Globus pallidus (tissue), 1 donor: ENCODE results near the gene HES2.
"Not testable (repeated sequence)": the region's sequence is repeated elsewhere in the genome, so short reads cannot be mapped to it uniquely, and the experiment has no call there.

Experiments
- DNase-seq: peaks from one replicate; pipeline ENCODE4 v3.0.0-alpha.2; 2015; ENCODE audit warnings: low spot score

Gene HES2

GRCh38 chr1:6419804-6420453, at the start of gene HES2:
Gene HES2 (minus strand): TSS chr1:6419919. CDS start chr1:6419820, 99 bp downstream.
- DNase-seq: no peak

DNA sequence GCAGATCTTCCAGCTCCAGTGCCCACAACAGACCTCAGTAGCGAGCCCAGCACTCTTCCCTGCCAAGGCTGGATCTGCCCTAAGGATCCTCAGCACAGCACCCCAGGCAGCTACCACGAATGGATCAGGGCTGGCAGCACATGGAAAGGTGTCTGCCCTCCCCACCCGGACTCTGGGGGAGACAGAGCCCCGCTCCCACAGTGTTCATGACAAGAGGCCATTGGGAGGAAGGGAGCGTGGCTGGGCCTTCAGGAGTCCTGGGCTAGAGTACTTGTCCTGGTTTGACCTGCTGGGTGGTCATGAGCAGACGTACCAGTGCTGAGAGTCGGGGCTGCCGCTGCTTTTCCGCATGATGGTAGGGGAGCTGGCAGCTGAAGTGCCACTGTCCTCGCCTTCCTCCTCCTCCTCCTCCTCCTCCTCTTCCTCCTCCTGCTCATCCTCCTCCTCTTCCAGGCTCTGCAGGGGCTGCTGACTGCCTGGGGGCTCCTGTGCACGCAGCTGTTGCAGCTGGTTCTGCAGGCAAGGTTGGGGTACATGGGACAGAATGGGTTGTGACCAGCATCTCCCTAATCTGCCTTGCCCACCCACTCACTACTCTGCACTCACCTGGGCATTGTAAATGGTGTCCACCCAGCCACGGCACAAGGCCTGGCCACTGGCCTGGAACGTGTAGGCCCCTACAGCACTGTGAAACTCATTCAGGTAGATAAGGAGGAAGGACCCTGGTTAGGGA, 49.2 kb upstream of the HES2 start:
- DNase-seq: no peak

- no peak for DNase-seq
Observed at GRCh38 chr1:6467744-6468688, 48.3 kb upstream of the HES2 start.

GRCh38 chr1:6467224-6467623, 47.5 kb upstream of the HES2 start:
- no peak for DNase-seq

DNA sequence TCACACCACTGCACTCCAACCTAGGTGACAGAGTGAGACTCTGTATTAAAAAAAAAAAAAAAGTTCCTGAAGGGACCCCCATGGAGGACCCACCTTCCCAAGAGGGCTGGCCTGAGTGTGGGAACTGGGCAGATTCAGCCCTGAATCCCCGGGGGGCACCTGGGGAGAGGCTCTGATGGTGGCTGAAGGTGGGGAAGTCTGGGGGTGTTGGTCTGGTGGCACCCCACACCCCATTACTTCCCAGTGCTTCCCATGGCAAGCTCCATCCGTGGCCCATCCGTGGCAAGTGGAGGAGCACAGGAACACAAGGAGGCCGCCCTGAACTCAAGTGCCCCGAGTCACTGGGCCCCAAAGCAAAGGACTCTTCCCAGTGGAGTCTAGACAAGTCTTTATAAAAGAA, 47.0 kb upstream of the HES2 start:
- DNase-seq: no peak

GRCh38 chr1:6466023-6466422, 46.3 kb upstream of the HES2 start, which contains the start of gene TNFRSF25:
Gene TNFRSF25 (minus strand): TSS chr1:6466173. CDS start chr1:6466107, 66 bp downstream.
- no peak for DNase-seq

DNA sequence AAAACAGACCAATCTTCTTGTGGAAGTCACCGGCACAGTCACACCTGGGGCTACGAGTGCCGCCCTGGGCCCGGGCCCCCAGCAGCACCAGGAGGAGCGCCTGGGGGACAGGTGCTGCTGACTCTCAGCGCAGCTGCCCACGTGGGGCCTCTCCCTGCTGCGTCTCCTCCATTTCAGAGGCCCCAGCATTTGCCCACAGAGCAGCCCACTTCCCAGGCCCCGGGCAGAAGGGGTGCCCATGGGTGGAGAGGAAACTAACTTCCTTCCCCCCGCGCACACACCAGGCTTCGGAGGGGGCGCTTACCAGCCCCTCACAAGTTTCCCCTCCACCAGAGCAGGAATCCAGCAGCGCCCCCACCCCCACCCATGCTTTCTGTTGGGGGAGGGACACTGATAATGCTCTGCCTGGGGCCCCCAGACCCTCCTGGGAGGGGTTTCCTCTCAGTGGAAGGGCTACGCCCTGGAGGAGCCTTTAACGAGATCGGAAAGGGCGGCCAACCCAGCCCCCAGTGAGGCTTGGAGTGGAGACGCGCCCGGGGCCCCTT, 45.8 kb upstream of the HES2 start:
- DNase-seq: no peak

DNA sequence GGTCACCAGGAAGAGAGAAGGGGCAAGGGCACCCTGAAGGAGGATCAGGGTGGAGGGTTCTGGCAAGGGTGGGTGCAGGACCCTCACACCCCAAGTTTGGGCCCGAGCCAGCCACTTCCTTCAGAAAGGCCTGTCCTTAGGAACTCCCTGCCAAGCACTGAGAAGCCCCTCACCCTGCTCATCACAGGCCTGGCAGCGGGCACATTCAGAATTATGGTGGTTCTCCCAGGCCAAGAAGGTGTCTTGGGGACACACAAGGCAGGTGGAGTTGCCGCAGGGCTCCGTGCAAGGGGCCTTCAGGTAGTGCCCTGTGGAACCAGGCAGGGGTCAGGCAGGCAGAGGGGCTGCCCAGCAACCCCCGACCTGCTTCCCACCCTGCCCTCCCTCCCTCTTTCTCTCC, 45.2 kb upstream of the HES2 start:
- no peak for DNase-seq

GRCh38 chr1:6464514-6464836, 44.8 kb upstream of the HES2 start:
- DNase-seq: no peak

- DNase-seq: no peak
Observed at GRCh38 chr1:6463120-6463412, 43.3 kb upstream of the HES2 start.

DNA sequence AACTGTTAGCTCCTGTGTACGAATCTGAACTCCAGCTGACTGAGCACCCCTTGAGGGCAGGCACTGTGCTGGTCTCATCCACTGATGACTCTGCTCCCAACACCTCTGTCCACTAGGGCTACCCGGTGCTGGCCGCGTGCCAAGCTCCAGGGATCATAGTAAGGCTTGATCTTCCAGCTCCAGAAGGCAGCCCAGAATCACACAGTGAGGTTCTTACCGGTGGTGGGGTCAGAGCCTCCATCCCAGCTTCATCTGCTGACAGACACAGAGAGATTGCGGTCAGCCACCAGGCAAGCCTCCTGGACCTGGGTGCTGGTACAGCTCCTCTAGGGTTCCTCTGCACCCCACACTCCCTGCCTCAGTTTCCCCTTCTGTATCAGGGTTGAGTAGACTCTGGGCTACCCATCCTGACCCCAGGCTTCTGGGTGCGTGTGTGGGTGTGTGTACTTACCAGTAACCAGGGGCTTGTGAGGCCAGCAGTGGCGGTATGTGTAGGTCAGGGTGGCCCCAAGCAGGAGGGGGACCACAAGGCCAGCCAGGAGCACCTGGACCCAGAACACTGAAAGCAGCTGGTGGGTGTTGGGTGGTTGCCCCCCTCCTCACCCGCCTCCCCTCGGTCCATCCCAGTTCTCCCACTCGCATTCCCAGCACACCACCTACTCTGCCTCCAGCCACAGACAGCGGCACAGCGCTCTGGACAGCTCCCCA, 42.8 kb upstream of the HES2 start:
- DNase-seq: no peak

GRCh38 chr1:6461538-6462411, 42.1 kb upstream of the HES2 start:
- no peak for DNase-seq

- no peak for DNase-seq
Observed at GRCh38 chr1:6461051-6461530, 41.4 kb upstream of the HES2 start.

DNA sequence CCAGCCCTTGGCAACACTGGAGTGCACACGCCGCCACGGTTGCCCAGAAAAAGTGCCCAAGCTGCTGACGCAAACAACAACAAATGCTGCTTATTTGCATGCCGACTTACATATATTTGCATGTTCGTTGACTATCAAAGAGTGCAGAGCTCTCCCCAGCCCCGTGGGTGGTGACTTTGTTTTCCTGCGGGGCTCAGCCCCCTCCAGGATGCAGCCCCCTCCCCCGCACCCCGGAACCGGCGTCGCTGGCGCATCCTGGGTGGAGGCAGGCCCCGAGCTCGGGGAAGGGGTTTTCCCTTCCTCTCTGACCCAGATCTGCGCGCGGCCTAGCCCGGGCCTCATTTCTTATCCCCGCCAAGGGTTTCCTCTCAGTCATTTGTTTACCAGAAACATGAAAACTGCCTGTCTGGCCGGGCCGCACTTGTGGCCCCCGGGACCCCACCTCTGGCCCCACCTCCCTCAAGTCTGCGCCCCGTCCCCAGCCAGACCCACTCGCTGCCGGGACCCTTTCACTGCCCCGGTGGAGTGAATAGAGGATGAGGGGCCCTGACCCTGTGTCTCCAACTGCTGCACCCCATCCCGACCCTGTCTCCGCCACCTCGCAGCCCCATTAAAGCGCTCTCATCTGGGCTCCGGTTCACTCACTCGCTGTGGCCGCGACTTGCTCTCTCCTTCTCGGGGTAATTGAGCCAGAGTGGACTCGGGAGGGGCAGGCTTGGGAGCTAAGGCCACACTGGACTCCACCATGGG, 40.8 kb upstream of the HES2 start:
- no peak for DNase-seq

DNA sequence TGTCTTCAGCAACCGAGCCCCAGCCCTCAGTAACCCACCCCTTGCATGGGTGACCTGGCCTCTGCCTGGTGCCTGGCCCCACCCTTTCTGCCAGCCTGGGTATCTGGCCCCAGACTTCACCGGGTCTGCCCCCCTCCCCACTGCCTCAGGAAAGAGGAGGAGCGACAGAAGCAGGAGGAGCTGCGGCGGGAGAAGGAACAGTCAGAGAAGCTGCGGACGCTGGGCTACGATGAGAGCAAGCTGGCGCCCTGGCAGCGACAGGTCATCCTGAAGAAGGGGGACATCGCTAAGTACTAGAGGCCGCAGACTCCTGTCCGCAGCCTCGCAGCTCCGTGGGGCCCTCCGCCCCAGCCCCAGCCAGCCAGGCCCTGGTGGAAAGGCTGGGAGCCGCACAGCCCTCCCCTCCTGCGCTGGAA, 40.1 kb upstream of the HES2 start:
- DNase-seq: no peak

- no peak for DNase-seq
Observed at GRCh38 chr1:6456800-6457466, 37.2 kb upstream of the HES2 start.

GRCh38 chr1:6455752-6456520, 36.2 kb upstream of the HES2 start:
- DNase-seq: not testable (repeated sequence)

DNA sequence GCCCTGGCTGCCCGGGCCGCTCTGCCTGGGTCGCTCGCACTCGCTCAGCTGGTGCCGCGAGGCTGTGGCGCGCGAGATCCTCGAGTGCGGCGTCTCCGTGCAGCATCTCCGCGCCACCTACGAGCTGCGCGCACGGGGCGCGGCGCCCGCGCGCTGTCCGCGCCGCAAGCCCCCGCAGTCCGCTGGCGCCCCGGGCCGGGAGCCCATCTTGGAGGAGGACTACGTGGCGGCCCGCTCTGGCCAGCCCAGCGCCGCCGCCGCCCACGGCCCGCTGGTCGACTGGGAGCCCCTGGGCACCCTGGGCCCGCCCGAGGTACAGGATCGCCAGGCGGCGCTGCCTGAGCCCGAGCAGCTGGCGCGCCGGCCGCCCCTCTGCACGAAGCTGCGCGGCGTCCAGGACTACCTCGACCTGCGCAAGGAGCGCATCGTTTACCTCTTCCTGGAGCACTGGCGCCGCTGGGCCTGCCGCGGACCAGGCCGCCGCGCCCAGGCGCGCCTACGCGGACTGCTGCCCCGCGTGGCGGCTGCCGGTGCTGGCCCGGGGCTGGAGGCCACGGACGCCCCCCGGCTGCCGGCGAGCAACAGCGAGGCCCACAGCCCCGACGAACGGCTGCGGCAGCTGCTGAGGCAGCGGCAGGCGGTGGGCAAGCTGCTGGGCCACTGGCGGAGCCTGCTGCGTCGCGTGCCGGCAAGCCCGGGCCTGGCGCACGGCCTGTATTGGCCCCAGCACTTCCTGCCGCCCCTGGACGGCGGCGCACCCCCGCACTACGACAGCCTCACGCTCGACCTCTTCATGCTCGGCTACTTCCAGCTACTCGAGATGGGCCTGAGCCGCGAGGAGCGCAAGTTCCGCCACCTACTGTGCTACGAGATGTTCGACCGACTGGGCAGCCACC, 35.4 kb upstream of the HES2 start:
- DNase-seq: no peak
